Stimulated activated naive CD8-positive, alpha-beta T cell treated with anti-CD3 and anti-CD28 coated beads, Interleukin-15, Interleukin-2, amounts not matched to agents 100 ng/mL and 50 ng/mL, for 24 hours (primary cell): ENCODE data around the gene RREB1.
A peak's percentile ranks its signal among the peaks of the same experiment; 100 is the strongest.
"Not testable (repeated sequence)": the region's sequence is repeated elsewhere in the genome, so short reads cannot be mapped to it uniquely, and the experiment has no call there.

Experiments used
- H3K27ac Mint-ChIP-seq: one replicate; pipeline ENCODE4 v1.8.0; 2021; ENCODE audit warnings: mild to moderate bottlenecking, mixed read lengths
- H3K27me3 Mint-ChIP-seq: one replicate; pipeline ENCODE4 v1.8.0; 2021; ENCODE audit warnings: mixed read lengths
- H3K36me3 Mint-ChIP-seq: one replicate; pipeline ENCODE4 v1.8.0; 2021; ENCODE audit warnings: low read depth, mixed read lengths
- H3K4me1 Mint-ChIP-seq: one replicate; pipeline ENCODE4 v1.8.0; 2021; ENCODE audit warnings: low read depth, mixed read lengths
- H3K4me3 Mint-ChIP-seq: one replicate; pipeline ENCODE4 v1.8.0; 2021; ENCODE audit warnings: mild to moderate bottlenecking, mixed read lengths
- H3K9me3 Mint-ChIP-seq: one replicate; pipeline ENCODE4 v1.8.0; 2021; ENCODE audit warnings: mixed read lengths

RREB1 gene

DNA sequence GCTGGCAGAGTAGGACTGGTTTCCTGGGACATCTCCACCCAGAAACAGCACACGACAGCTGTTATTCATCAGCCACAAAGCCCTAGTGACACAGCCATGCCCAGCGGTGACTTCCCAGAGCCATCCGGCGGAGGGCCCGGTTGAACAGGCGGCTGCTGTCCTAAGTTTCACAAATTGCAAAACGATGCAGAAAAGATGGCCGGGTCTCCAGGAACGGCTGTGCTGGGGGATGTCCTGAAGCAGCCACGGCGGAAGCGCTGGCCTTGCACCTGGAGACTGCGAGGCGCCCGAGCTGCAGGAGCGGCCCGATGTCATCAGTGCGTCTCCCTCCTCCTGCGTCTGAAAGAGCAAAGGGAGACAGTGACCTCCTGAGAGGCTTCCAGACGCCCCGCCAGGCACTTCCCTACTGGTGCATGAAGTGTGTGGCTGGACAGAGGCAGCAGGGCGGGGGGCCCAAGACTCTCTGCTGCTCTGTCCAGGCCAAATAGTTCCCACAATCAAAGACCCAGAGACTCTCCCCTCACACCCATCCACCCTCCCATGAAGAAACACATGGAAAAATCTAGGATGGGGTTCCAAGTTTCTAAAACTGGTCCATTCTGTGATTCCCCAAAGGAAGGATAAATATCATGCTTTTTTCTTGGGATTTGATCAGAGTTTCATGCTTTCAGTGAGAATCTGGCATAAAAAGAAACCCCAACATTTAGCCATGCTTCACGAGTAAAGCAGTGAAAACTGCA, 161.2 kb downstream of the RREB1 start:
- H3K36me3 Mint-ChIP-seq, result no peaks in the 10 kb centered on the region
- peaks cover 3% of the 10 kb centered on the region for H3K27me3 Mint-ChIP-seq
- H3K9me3 Mint-ChIP-seq, result no peaks in the 10 kb centered on the region
- H3K4me1 Mint-ChIP-seq, result no peaks in the 10 kb centered on the region
- H3K4me3 Mint-ChIP-seq, result no peak overlapping the region
- no peak overlapping the region for H3K27ac Mint-ChIP-seq

DNA sequence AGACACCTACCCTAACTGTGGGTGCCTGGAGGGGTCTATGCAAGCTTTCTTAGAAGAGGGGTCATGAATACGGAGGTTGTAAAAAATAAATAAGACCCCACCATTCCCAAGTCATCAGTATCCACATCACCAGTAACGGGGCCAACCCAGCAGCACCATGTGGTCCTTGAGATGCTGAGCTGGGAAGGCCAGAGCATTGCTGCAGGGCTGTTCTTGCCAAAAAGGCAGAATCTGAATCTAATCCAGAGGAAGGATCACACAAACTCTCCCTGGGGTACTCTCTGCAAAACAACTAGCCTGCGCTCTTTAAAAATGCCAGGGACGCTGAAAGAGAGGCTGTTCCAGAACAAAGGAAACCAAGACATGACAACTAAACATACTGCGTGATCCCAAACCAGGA, 162.1 kb downstream of the RREB1 start:
- H3K27me3 Mint-ChIP-seq, result peaks cover 3% of the 10 kb centered on the region
- no peak overlapping the region for H3K27ac Mint-ChIP-seq
- no peaks in the 10 kb centered on the region for H3K9me3 Mint-ChIP-seq
- H3K36me3 Mint-ChIP-seq, result no peaks in the 10 kb centered on the region
- no peaks in the 10 kb centered on the region for H3K4me1 Mint-ChIP-seq
- no peak overlapping the region for H3K4me3 Mint-ChIP-seq

DNA sequence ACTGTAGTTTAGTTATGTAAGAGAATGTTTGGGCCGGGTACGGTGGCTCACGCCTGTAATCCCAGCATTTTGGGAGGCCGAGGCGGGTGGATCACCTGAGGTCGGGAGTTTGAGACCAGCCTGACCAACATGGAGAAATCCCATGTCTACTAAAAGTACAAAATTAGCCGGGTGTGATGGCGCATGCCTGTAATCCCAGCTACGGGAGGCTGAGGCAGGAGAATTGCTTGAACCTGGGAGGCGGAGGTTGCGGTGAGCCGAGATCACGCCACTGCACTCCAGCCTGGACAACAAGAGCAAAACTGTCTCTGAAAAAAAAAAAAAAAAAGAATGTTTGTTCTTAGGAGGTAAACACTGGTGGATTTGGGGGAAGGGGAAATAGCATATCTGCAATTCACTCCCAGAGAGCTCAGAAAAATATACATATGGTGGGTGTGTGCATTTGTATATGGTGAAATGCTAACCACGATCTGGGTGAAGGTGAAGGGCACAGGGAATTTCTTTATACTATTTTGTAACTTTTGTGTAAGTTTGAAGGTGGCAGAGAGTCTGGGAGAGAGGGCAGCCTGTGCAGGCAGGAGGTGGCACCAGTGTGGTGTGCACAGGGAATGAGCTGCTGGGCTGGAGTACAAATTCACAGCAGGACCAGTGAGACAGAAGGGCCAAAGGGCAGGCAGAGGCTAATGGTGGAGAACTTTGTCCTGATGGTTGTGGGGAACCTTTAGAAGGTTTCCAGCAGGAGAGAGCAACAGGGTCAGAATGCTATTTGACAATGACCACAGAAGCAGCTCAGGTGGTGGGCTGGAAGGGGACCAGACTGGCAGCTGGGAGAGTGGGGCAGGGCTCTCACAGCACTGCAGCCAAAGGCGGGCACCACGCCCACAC, 162.8 kb downstream of the RREB1 start:
- no peak overlapping the region for H3K27ac Mint-ChIP-seq
- H3K36me3 Mint-ChIP-seq, result no peaks in the 10 kb centered on the region
- no peaks in the 10 kb centered on the region for H3K4me1 Mint-ChIP-seq
- H3K4me3 Mint-ChIP-seq, result no peak overlapping the region
- H3K9me3 Mint-ChIP-seq, result no peaks in the 10 kb centered on the region
- H3K27me3 Mint-ChIP-seq, result peaks cover 3% of the 10 kb centered on the region

DNA sequence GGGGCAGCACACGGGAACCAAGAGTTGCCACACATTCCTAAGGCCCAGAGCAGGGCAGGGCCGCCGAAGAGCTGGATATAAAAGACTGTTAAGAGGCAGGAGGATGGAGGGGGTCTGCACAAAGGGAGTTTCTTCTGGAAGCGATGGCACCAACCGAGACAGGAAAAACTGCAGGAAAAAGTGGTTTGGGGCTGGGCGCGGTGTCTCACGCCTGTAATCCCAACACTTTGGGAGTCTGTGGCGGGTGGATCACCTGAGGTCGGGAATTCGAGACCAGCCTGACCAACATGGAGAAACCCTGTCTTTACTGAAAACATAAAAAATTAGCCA, 163.4 kb downstream of the RREB1 start:
- no peaks in the 10 kb centered on the region for H3K36me3 Mint-ChIP-seq
- peaks cover 3% of the 10 kb centered on the region for H3K27me3 Mint-ChIP-seq
- H3K4me1 Mint-ChIP-seq, result no peaks in the 10 kb centered on the region
- H3K27ac Mint-ChIP-seq, result no peak overlapping the region
- no peaks in the 10 kb centered on the region for H3K9me3 Mint-ChIP-seq
- no peak overlapping the region for H3K4me3 Mint-ChIP-seq

DNA sequence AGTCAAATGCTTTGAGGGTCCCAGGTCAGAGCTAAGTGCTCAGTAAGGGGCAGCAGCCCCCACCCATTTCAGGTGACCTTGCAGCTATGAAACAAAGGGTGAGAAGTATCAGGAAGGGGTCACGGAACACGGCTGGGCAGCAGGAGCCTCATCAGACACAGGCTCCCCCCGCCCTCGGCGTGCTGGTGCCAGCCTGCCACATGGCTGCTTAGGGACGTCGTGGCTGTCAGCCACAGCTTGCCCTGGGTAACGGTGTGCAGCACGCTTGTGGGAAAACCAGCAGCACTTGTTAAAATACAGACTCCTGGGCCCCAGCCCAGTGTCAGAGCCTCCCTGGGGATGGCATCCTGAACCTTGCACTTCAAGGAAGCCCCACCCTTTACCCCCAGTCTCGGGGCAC, 165.9 kb downstream of the RREB1 start:
- no peaks in the 10 kb centered on the region for H3K36me3 Mint-ChIP-seq
- no peak overlapping the region for H3K4me3 Mint-ChIP-seq
- H3K4me1 Mint-ChIP-seq, result peaks cover 6% of the 10 kb centered on the region
- H3K27me3 Mint-ChIP-seq, result no peaks in the 10 kb centered on the region
- no peaks in the 10 kb centered on the region for H3K9me3 Mint-ChIP-seq
- peak overlapping the region; percentile 43 for H3K27ac Mint-ChIP-seq

DNA sequence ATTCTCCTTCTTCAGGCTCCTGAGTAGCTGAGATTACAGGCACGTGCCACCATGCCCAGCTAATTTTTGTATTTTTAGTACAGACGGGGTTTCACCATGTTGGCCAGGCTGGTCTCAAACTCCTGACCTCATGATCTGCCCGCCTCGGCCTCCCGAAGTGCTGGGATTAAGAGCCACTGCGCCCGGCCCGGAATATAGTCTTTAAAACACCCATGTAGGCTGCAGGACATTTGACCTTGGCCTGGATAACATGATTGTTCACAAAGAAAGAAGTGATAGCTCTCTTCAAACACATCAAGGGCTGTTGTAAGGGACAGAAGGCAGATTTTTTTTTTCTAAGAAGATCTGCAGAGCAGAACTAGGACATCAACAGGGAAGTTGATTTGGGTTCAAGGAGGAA, 166.8 kb downstream of the RREB1 start:
- not testable (repeated sequence) for H3K4me3 Mint-ChIP-seq, H3K27me3 Mint-ChIP-seq, H3K9me3 Mint-ChIP-seq, H3K36me3 Mint-ChIP-seq, H3K27ac Mint-ChIP-seq, H3K4me1 Mint-ChIP-seq

DNA sequence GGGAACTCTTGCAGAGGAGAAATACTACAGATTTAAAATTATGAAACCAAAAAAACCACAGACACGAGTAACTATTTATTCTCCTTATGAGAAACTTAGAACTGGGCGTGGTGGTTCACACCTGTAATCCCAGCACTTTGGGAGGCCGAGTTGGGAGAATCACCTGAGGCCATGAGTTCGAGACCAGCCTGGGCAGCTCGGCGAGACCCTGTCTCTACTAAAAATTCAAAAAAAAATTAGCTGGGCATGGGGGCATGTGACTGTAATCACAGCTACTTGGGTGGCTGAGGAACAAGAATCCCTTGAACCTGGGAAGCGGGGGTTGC, 168.4 kb downstream of the RREB1 start:
- Mint-ChIP-seq H3K27me3 (no peaks in the 10 kb centered on the region), H3K9me3 (no peaks in the 10 kb centered on the region), H3K27ac (no peak overlapping the region), H3K36me3 (no peaks in the 10 kb centered on the region), H3K4me3 (no peak overlapping the region), H3K4me1 (peaks cover 9% of the 10 kb centered on the region)

DNA sequence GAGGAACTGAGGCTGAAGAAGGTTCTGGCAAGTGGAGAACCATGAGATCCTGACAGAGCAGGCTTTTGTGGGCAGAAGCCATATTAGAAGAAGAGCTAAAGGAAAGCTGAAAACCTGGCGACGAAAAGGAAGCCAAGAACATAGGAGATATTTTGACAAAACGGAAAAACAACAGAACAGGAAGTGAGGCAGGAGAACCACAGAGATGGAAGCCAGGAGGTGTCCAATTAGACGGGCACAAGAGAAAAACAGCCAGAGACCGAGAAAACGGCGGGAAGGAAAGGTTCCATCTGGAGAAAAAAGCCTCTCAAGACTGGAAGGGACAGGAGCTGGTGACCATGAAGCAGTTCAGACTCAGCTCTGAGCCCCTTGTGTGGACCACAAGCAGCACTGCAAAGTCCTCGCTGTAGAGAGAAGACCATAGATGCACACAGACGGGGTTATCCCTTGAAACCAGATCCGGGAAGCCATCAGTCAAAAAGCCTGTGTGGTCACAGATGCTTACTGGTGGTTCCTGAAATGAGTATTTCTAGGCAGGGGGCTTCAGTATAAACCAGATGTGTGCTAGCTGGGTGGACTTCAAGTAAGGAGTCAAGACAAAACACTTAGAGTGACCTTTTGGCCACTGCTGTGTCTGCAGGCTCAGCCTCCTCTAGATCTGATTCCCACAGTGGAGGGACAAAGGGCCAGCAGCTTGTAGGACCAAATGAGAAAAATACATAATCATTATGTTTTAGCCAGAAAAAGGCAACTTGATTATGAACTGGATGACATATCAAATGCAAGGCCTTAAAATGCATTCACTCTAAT, 174.5 kb downstream of the RREB1 start:
- Mint-ChIP-seq H3K9me3 (no peaks in the 10 kb centered on the region), H3K27ac (peak overlapping the region; percentile 54), H3K4me3 (no peak overlapping the region), H3K4me1 (peaks cover 24% of the 10 kb centered on the region), H3K27me3 (no peaks in the 10 kb centered on the region), H3K36me3 (peaks cover 24% of the 10 kb centered on the region)

DNA sequence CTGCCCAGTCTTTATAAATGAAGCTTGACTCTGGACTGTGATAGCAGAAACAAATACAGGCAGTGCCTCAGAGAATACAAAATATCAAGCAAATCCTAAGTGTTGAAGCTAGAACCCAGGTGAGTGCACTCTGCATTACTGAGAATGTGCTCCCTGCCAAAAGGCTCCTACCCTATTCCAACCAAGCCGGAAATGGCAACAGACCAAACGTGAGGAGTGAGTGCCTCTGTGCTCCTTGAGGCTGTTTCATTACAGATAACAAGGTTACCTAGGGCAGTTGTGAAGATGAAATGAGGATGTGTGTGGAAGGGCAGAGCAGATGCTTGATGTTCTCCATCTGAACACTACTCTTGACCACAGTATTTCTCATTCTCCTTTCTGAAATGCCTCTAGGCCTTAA, 175.9 kb downstream of the RREB1 start:
- Mint-ChIP-seq H3K4me1 (peaks cover 18% of the 10 kb centered on the region), H3K27ac (no peak overlapping the region), H3K36me3 (peaks cover 26% of the 10 kb centered on the region), H3K4me3 (no peak overlapping the region), H3K9me3 (no peaks in the 10 kb centered on the region), H3K27me3 (no peaks in the 10 kb centered on the region)

DNA sequence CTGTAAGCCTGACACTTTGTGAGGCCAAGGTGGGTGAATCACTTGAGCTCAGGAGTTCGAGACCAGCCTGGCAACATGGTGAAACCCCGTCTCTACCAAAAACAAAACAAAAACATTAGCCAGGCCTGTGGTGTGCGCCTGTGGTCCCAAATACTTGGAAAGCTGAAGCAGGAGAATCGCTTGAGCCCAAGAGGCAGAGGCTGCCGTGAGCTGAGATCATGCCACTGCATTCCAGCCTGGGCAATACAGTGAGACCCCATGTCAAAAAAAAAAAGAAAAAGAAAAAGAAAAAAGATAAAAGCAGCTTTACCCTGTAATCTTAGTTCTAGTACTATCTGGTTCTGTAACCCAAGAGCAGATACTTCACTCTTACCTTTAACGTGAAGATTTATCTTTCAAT, 177.7 kb downstream of the RREB1 start:
- H3K36me3 Mint-ChIP-seq, result peaks cover 43% of the 10 kb centered on the region
- H3K4me3 Mint-ChIP-seq, result no peak overlapping the region
- H3K27me3 Mint-ChIP-seq, result no peaks in the 10 kb centered on the region
- no peak overlapping the region for H3K27ac Mint-ChIP-seq
- H3K4me1 Mint-ChIP-seq, result peaks cover 18% of the 10 kb centered on the region
- H3K9me3 Mint-ChIP-seq, result no peaks in the 10 kb centered on the region

DNA sequence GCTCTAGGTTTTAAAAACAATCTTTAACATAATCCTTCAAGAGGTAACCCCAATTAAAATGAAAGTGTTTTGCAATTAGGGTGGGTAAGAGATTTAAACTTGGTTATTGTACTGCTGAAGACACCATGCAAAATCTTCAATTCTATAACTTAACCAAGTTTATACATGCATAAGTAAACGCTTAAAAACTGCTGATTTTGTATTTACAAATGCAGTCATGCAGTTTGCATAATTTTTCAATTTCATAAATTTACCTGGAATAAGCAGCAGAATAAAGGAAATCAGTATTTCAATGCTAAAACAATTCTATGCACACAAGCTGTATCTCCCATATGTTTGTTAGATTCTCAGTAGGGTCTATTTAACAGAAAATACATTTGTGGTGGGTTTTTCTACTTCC, 182.3 kb downstream of the RREB1 start:
- Mint-ChIP-seq H3K4me1 (peaks cover 3% of the 10 kb centered on the region), H3K36me3 (peaks cover 64% of the 10 kb centered on the region), H3K4me3 (no peak overlapping the region), H3K9me3 (no peaks in the 10 kb centered on the region), H3K27ac (no peak overlapping the region), H3K27me3 (no peaks in the 10 kb centered on the region)

DNA sequence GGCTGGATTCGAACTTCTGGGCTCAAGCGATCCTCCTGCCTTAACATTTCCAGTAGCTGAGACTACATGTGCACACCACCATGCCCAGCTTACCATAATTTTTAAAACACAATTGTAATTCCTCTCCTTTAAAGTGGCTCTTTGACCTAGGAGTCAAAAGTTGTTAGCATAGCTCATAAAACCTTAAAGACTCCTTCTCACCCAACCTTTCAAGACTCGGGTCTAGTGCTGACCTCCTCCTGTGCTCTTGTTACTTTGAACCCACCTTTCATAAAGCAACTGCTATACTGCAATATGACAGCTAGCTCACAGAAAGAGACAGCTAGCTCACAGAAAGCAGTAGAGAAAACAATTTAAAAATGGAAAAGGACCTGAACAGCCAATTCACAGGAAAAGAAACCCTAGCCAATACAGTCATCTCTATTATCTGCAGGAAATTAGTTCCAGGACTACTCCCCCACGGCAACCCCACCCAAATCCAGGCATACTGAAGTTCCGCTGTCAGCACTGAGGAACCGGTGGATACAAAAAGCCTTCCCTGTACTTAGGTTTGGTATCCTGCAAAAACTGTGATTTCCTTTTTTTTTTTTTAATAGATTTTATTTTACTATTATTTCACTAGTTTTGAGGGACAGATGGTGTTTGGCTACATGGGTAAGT, 185.0 kb downstream of the RREB1 start:
- H3K27ac Mint-ChIP-seq, result no peak overlapping the region
- no peaks in the 10 kb centered on the region for H3K9me3 Mint-ChIP-seq
- H3K36me3 Mint-ChIP-seq, result peaks cover 61% of the 10 kb centered on the region
- H3K4me1 Mint-ChIP-seq, result peaks cover 11% of the 10 kb centered on the region
- H3K27me3 Mint-ChIP-seq, result no peaks in the 10 kb centered on the region
- no peak overlapping the region for H3K4me3 Mint-ChIP-seq

DNA sequence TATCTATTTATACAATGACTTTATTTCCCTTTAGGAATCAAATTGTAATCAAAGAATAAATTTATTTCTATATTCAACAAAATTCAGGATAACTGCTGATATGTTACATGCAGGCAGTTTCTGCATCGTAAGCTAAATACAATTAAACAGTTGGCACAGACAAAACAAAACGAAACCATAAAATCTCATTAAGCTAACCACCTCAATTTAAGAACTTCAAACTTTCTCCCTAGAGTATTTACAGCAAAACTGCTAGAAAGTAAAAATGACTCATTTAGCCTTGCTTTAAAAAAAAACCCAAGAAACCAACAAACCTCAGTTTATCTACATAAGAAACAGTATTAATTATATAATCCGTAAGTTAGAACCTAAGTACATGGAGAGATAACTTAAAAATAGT, 188.2 kb downstream of the RREB1 start:
- Mint-ChIP-seq H3K9me3 (no peaks in the 10 kb centered on the region), H3K4me3 (no peak overlapping the region), H3K4me1 (peaks cover 11% of the 10 kb centered on the region), H3K36me3 (peaks cover 71% of the 10 kb centered on the region), H3K27ac (no peak overlapping the region), H3K27me3 (no peaks in the 10 kb centered on the region)

DNA sequence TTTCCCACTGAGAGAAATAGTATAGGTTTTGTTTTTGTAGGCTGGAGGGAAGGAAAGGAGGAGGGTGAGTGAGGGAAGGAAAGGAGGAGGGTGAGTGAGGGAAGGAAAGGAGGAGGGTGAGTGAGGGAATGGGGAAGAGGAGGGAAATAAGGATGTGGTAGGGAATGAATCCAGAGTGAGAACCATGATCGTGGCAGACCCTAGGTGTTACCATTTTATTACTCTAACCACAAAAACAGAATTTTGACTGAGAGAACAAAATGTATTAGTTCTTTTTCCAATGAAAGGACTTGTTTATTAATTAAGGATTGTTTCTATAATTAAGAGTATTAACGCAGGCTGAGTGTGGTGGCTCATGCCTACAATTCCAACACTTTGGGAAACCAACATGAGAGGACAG, 188.8 kb downstream of the RREB1 start:
- H3K27me3 Mint-ChIP-seq, result no peaks in the 10 kb centered on the region
- H3K9me3 Mint-ChIP-seq, result no peaks in the 10 kb centered on the region
- no peak overlapping the region for H3K4me3 Mint-ChIP-seq
- peaks cover 11% of the 10 kb centered on the region for H3K4me1 Mint-ChIP-seq
- H3K36me3 Mint-ChIP-seq, result peaks cover 75% of the 10 kb centered on the region
- no peak overlapping the region for H3K27ac Mint-ChIP-seq

DNA sequence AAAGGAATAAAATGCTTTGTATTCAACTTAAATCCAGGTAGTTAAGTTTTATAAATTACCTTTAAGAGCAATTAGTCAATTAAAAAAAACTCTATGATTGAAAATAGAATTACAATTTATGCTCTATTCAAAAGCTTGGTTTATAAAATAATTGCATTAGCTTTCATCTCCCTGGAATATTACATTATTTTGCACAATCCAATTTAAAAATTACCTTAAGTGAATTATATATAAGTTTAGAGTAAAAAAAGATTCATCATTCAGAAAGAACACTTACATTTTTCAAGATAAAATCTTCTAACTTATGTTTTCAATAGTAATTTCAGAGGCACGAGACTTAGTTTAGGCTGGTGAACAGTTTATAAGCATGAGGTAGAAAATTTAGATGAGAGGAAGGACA, 190.4 kb downstream of the RREB1 start:
- no peak overlapping the region for H3K27ac Mint-ChIP-seq
- no peaks in the 10 kb centered on the region for H3K9me3 Mint-ChIP-seq
- peaks cover 14% of the 10 kb centered on the region for H3K4me1 Mint-ChIP-seq
- no peaks in the 10 kb centered on the region for H3K27me3 Mint-ChIP-seq
- H3K4me3 Mint-ChIP-seq, result no peak overlapping the region
- peaks cover 75% of the 10 kb centered on the region for H3K36me3 Mint-ChIP-seq
